HG03558 (cell line): Measurements from ENCODE around the gene DERA.
"Not testable (repeated sequence)": the region's sequence is repeated elsewhere in the genome, so short reads cannot be mapped to it uniquely, and the experiment has no call there.

Experiments used
- ATAC-seq: cut with Tn5 transposase; IDR thresholded peaks from one replicate; pipeline ENCODE4 v1.9.1; 2021; ENCODE audit warnings: moderate number of reproducible peaks; ENCODE audit not compliant: unreplicated experiment; ENCODE audit errors: extremely low read depth

Gene DERA

GRCh38 chr12:15956413-15957185 lies 45.5 kb downstream of the DERA start:
- no peak for ATAC-seq

GRCh38 chr12:15962760-15963159 lies 51.6 kb downstream of the DERA start:
- no peak for ATAC-seq

- no peak for ATAC-seq
These were observed 52.1 kb downstream of the DERA start for GRCh38 chr12:15963271-15963670.

GRCh38 chr12:15966426-15966825 lies 55.3 kb downstream of the DERA start:
- no peak for ATAC-seq

GRCh38 chr12:15967053-15967452 lies 55.9 kb downstream of the DERA start:
- ATAC-seq: not testable (repeated sequence)

- ATAC-seq: no peak
These were observed 60.1 kb downstream of the DERA start for GRCh38 chr12:15971211-15971610.

GRCh38 chr12:15972894-15973293 lies 61.8 kb downstream of the DERA start:
- ATAC-seq: no peak

- no peak for ATAC-seq
These were observed 67.1 kb downstream of the DERA start for GRCh38 chr12:15977999-15978951.

GRCh38 chr12:15979096-15980092 lies 68.3 kb downstream of the DERA start:
- no peak for ATAC-seq

- no peak for ATAC-seq
These were observed 70.9 kb downstream of the DERA start for GRCh38 chr12:15982071-15982470.

GRCh38 chr12:15982471-15982870 lies 71.3 kb downstream of the DERA start:
- ATAC-seq: no peak

GRCh38 chr12:15982921-15983320 lies 71.8 kb downstream of the DERA start:
- no peak for ATAC-seq

GRCh38 chr12:15984097-15984800 lies 73.1 kb downstream of the DERA start:
- ATAC-seq: no peak

- no peak for ATAC-seq
These were observed 73.8 kb downstream of the DERA start for GRCh38 chr12:15984963-15985362.

GRCh38 chr12:15987696-15988095 lies 76.6 kb downstream of the DERA start:
- no peak for ATAC-seq

- no peak for ATAC-seq
These were observed 78.0 kb downstream of the DERA start for GRCh38 chr12:15988983-15989755.

- no peak for ATAC-seq
These were observed 84.7 kb downstream of the DERA start for GRCh38 chr12:15995801-15996200.

- ATAC-seq: no peak
These were observed 85.1 kb downstream of the DERA start for GRCh38 chr12:15996254-15996653.

GRCh38 chr12:15996948-15997347 lies 85.8 kb downstream of the DERA start:
- no peak for ATAC-seq
